Forelimb muscle (tissue), 1 donor: ENCODE results near the gene HES4. TPM values are rescaled to one million over a fixed set of nuclear protein-coding genes. Genes with fewer than 3 reads are reported as not detected.
"Not testable (repeated sequence)": the region's sequence is repeated elsewhere in the genome, so short reads cannot be mapped to it uniquely, and the experiment has no call there.

ENCODE experiments used
- DNase-seq: peaks from one replicate; pipeline ENCODE4 v3.0.0-alpha.2; 2013; ENCODE audit warnings: low read depth
- polyA plus RNA-seq: library from polyadenylated mRNA; unstranded; fragments of 120-200 nt; gene quantifications from one replicate; pipeline ENCODE4 v1.2.1, GENCODE V29; 2013; ENCODE audit not compliant: insufficient read length

The HES4 gene
- polyA plus RNA-seq, 1 donor = 19.9 TPM

GRCh38 chr1:997993-998744 lies 1.7 kb downstream of the HES4 start:
- DNase-seq = no peak

- DNase-seq = no peak
These were observed 2.2 kb downstream of the HES4 start for GRCh38 chr1:997713-997992.

- no peak for DNase-seq
These were observed 2.8 kb downstream of the HES4 start for GRCh38 chr1:996851-997712.

GRCh38 chr1:995665-996633 lies 3.9 kb downstream of the HES4 start:
- DNase-seq = no peak

GRCh38 chr1:994546-994945 lies 5.4 kb downstream of the HES4 start:
- DNase-seq = not testable (repeated sequence)

- DNase-seq = no peak
These were observed 6.4 kb downstream of the HES4 start for GRCh38 chr1:993379-993995.

GRCh38 chr1:992362-992761 lies 7.5 kb downstream of the HES4 start:
- no peak for DNase-seq

- no peak for DNase-seq
These were observed 8.0 kb downstream of the HES4 start for GRCh38 chr1:991895-992294.

- not testable (repeated sequence) for DNase-seq
These were observed 8.6 kb downstream of the HES4 start for GRCh38 chr1:991275-991674.

- not testable (repeated sequence) for DNase-seq
These were observed 11.8 kb downstream of the HES4 start for GRCh38 chr1:988061-988460.

- no peak for DNase-seq
These were observed 14.8 kb downstream of the HES4 start for GRCh38 chr1:985126-985525.

GRCh38 chr1:984476-984814 lies 15.5 kb downstream of the HES4 start:
- DNase-seq = no peak

- no peak for DNase-seq
These were observed 16.0 kb downstream of the HES4 start for GRCh38 chr1:983798-984475.

GRCh38 chr1:982765-983436 lies 17.0 kb downstream of the HES4 start:
- no peak for DNase-seq

GRCh38 chr1:981955-982558 lies 17.8 kb downstream of the HES4 start, which contains the start of gene PERM1:
Gene PERM1, minus strand, starts transcription at chr1:982093. Its CDS starts 1,064 bp downstream, at chr1:981029.
- no peak for DNase-seq

- no peak for DNase-seq
These were observed 18.4 kb downstream of the HES4 start for GRCh38 chr1:981491-981954.

GRCh38 chr1:980602-981395 lies 19.1 kb downstream of the HES4 start:
- no peak for DNase-seq

GRCh38 chr1:980137-980571 lies 19.7 kb downstream of the HES4 start:
- DNase-seq = no peak

- DNase-seq = no peak
These were observed 20.2 kb downstream of the HES4 start for GRCh38 chr1:979744-980072.
